Activated gamma-delta T cell (primary cell): ENCODE results near the gene C19orf81.
A peak's percentile ranks its signal among the peaks of the same experiment; 100 is the strongest.

Source experiments
- DNase-seq: peaks from one replicate; lab custom pipeline; 2025; lab: John Stamatoyannopoulos, UW

The C19orf81 gene

GRCh38 chr19:50629194-50629593 lies 20.1 kb upstream of the C19orf81 start:
- no peak for DNase-seq

GRCh38 chr19:50629801-50630200 lies 19.4 kb upstream of the C19orf81 start:
- DNase-seq = no peak

- DNase-seq = no peak
Measured at GRCh38 chr19:50632151-50632835, 17.0 kb upstream of the C19orf81 start.

GRCh38 chr19:50633359-50633758 lies 15.9 kb upstream of the C19orf81 start:
- no peak for DNase-seq

GRCh38 chr19:50633973-50634372 lies 15.3 kb upstream of the C19orf81 start:
- no peak for DNase-seq

GRCh38 chr19:50636317-50637085 lies 12.7 kb upstream of the C19orf81 start:
- no peak for DNase-seq

- no peak for DNase-seq
Measured at GRCh38 chr19:50638600-50638999, 10.6 kb upstream of the C19orf81 start.

- no peak for DNase-seq
Measured at GRCh38 chr19:50639121-50640112, 9.8 kb upstream of the C19orf81 start, which contains the start of gene SYT3. TSS of gene SYT3 (minus strand) at chr19:50639881. CDS start at chr19:50637411, 2,470 bp downstream.

- no peak for DNase-seq
Measured at GRCh38 chr19:50640368-50640767, 8.9 kb upstream of the C19orf81 start.

- no peak for DNase-seq
Measured at GRCh38 chr19:50644315-50644915, 4.8 kb upstream of the C19orf81 start.

GRCh38 chr19:50645107-50645506 lies 4.1 kb upstream of the C19orf81 start:
- no peak for DNase-seq

- DNase-seq = no peak
Measured at GRCh38 chr19:50646074-50646807, 3.0 kb upstream of the C19orf81 start.

- DNase-seq = no peak
Measured at GRCh38 chr19:50647879-50648615, 1.2 kb upstream of the C19orf81 start.

- no peak for DNase-seq
Measured at GRCh38 chr19:50648659-50649058, 586 bp upstream of the C19orf81 start.

- no peak for DNase-seq
Measured at GRCh38 chr19:50651174-50651573, 1.9 kb downstream of the C19orf81 start.

GRCh38 chr19:50652722-50653121 lies 3.5 kb downstream of the C19orf81 start:
- DNase-seq = no peak

GRCh38 chr19:50654882-50655281 lies 5.6 kb downstream of the C19orf81 start:
- DNase-seq = no peak

- DNase-seq = no peak
Measured at GRCh38 chr19:50657222-50657669, 8.0 kb downstream of the C19orf81 start.

GRCh38 chr19:50657712-50658440 lies 8.6 kb downstream of the C19orf81 start:
- peak; percentile 52 for DNase-seq
